ENCODE data around the gene PTGFRN. TPM values are rescaled to one million over a fixed set of nuclear protein-coding genes. Genes with fewer than 3 reads are reported as not detected.

The PTGFRN gene
- total and polyA plus RNA-seq, 2 experiments from 2014 or later, result 17.4 to 32.7 TPM

- Histone ChIP-seq H3K9me2 (ENCODE audit: insufficient read depth) (peaks cover 4% of the 10 kb centered on the region; the same call in 1 of the 2 replicates), H2AFZ (no peak overlapping the region), H3K4me1 (ENCODE audit: insufficient read depth) (peaks cover 5% of the 10 kb centered on the region; the same call in 1 of the 2 replicates), H3F3A (replicated peaks; ENCODE audit: low read depth) (no peaks in the 10 kb centered on the region), H3K36me3 (ENCODE audit: insufficient read depth) (no peaks in the 10 kb centered on the region), H3K79me2 (replicated peaks; ENCODE audit: insufficient read depth) (no peaks in the 10 kb centered on the region), H3K27ac (ENCODE audit: low read depth) (no peak overlapping the region), H3K4me3 (no peak overlapping the region), H3K27me3 (ENCODE audit: insufficient read depth) (no peaks in the 10 kb centered on the region), H3K4me2 (no peak overlapping the region), H4K20me1 (replicated peaks; ENCODE audit: insufficient read depth) (no peaks in the 10 kb centered on the region)
- Mint-ChIP-seq H3K4me3 (no peak overlapping the region), H3K4me1 (peaks cover 34% of the 10 kb centered on the region), H3K27me3 (ENCODE audit: insufficient read depth, low read depth, poor library complexity) (no peaks in the 10 kb centered on the region), H3K36me3 (ENCODE audit: low read depth) (no peaks in the 10 kb centered on the region), H3K27ac (no peak overlapping the region), H3K9me3 (no peaks in the 10 kb centered on the region)
- ATAC-seq, result no peak
- TF ChIP-seq CTCF (conservative IDR thresholded peaks at IDR 0.05; ENCODE audit: low read depth in 2 of 2) (peak in 1 of 2 experiments; percentile 26; a peak in 1 of 4 replicates), ZNF331 (CRISPR knock-in tag; IDR thresholded peaks at IDR 0.05; ENCODE audit: low read depth) (no peak)
- DNase-seq (ENCODE audit: low spot score), result no peak
Observed at GRCh38 chr1:117011334-117011733, 101.6 kb downstream of the PTGFRN start.

DNA sequence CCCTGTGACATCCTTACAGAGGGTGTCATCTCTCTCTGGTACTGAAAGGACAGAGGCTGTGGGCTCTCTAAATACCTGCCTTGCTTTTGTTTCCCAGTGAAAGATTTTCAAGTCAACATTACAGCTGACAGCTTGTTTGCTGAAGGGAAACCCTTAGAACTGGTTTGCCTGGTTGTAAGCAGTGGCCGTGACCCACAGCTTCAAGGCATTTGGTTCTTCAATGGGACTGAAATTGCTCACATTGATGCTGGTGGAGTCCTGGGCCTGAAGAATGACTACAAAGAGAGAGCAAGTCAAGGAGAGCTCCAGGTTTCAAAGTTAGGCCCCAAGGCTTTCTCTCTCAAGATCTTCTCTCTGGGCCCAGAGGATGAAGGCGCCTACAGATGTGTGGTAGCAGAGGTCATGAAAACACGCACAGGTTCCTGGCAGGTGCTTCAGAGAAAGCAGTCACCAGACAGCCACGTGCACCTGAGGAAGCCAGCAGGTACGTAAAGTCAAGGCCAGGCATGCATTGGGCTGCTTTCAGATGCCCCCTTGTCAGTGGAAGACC, 103.7 kb downstream of the PTGFRN start:
- ATAC-seq (no peak), DNase-seq (ENCODE audit: low spot score) (no peak)
- no peak overlapping the region for H3K4me3 ChIP-seq
- H3K27me3 ChIP-seq (ENCODE audit: insufficient read depth), result no peaks in the 10 kb centered on the region
- Mint-ChIP-seq H3K36me3 (ENCODE audit: low read depth) (no peaks in the 10 kb centered on the region), H3K27me3 (ENCODE audit: insufficient read depth, low read depth, poor library complexity) (no peaks in the 10 kb centered on the region), H3K9me3 (no peaks in the 10 kb centered on the region), H3K4me3 (no peak overlapping the region), H3K4me1 (peaks cover 34% of the 10 kb centered on the region), H3K27ac (no peak overlapping the region)
- no peak for TF ChIP-seq EZH2 (IDR thresholded peaks at IDR 0.05; ENCODE audit: low read depth, unreplicated experiment)
- no peak for TF ChIP-seq JUNB (IDR thresholded peaks at IDR 0.05; ENCODE audit: unreplicated experiment)
- no peak for TF ChIP-seq CREB1 (CRISPR knock-in tag; IDR thresholded peaks at IDR 0.05; ENCODE audit: low read depth)
- TF ChIP-seq NANOG (IDR thresholded peaks at IDR 0.05; ENCODE audit: borderline replicate concordance), result no peak
- H3K4me1 ChIP-seq (ENCODE audit: insufficient read depth), result peaks cover 5% of the 10 kb centered on the region; the same call in 1 of the 2 replicates
- H4K20me1 ChIP-seq (replicated peaks; ENCODE audit: insufficient read depth), result no peaks in the 10 kb centered on the region
- H3K4me2 ChIP-seq, result no peak overlapping the region
- H3K36me3 ChIP-seq (ENCODE audit: insufficient read depth), result no peaks in the 10 kb centered on the region
- H2AFZ ChIP-seq, result no peak overlapping the region
- H3K79me2 ChIP-seq (replicated peaks; ENCODE audit: insufficient read depth), result no peaks in the 10 kb centered on the region
- H3F3A ChIP-seq (replicated peaks; ENCODE audit: low read depth), result no peaks in the 10 kb centered on the region
- no peak overlapping the region for H3K27ac ChIP-seq (ENCODE audit: low read depth)
- peaks cover 4% of the 10 kb centered on the region; the same call in 1 of the 2 replicates for H3K9me2 ChIP-seq (ENCODE audit: insufficient read depth)

GRCh38 chr1:117014209-117014608, 104.5 kb downstream of the PTGFRN start:
- peaks cover 5% of the 10 kb centered on the region; the same call in 1 of the 2 replicates for H3K4me1 ChIP-seq (ENCODE audit: insufficient read depth)
- Mint-ChIP-seq H3K9me3 (no peaks in the 10 kb centered on the region), H3K36me3 (ENCODE audit: low read depth) (no peaks in the 10 kb centered on the region), H3K27ac (no peak overlapping the region), H3K27me3 (ENCODE audit: insufficient read depth, low read depth, poor library complexity) (peaks cover 2% of the 10 kb centered on the region), H3K4me1 (peaks cover 27% of the 10 kb centered on the region), H3K4me3 (no peak overlapping the region)
- no peaks in the 10 kb centered on the region for H4K20me1 ChIP-seq (replicated peaks; ENCODE audit: insufficient read depth)
- no peak for ATAC-seq
- H2AFZ ChIP-seq, result no peak overlapping the region
- no peaks in the 10 kb centered on the region for H3K36me3 ChIP-seq (ENCODE audit: insufficient read depth)
- no peak overlapping the region for H3K4me3 ChIP-seq
- H3F3A ChIP-seq (replicated peaks; ENCODE audit: low read depth), result no peaks in the 10 kb centered on the region
- H3K4me2 ChIP-seq, result no peak overlapping the region
- H3K79me2 ChIP-seq (replicated peaks; ENCODE audit: insufficient read depth), result no peaks in the 10 kb centered on the region
- no peak overlapping the region for H3K27ac ChIP-seq (ENCODE audit: low read depth)
- DNase-seq (ENCODE audit: low spot score), result no peak
- no peaks in the 10 kb centered on the region for H3K27me3 ChIP-seq (ENCODE audit: insufficient read depth)
- H3K9me2 ChIP-seq (ENCODE audit: insufficient read depth), result peaks cover 4% of the 10 kb centered on the region; the same call in 1 of the 2 replicates
- TF ChIP-seq ZNF331 (CRISPR knock-in tag; IDR thresholded peaks at IDR 0.05; ENCODE audit: low read depth) (no peak), REST (IDR thresholded peaks at IDR 0.05; ENCODE audit: unreplicated experiment) (no peak), JUNB (IDR thresholded peaks at IDR 0.05; ENCODE audit: unreplicated experiment) (no peak), STAT1 (IDR thresholded peaks at IDR 0.05; ENCODE audit: unreplicated experiment) (no peak), EZH2 (IDR thresholded peaks at IDR 0.05; ENCODE audit: low read depth, unreplicated experiment) (no peak), POLR2AphosphoS5 (IDR thresholded peaks at IDR 0.05; ENCODE audit: low read depth) (no peak), CREB1 (CRISPR knock-in tag; IDR thresholded peaks at IDR 0.05; ENCODE audit: low read depth) (no peak), CTCF (conservative IDR thresholded peaks at IDR 0.05; ENCODE audit: low read depth in 2 of 2) (no peak)
